SU-DHL-6 (cell line): ENCODE measurements around the gene NSMF.

Source experiments
- EZH2phosphoT487 ChIP-seq: fragments of 200-600 bp; sonication (generic), shearing (Covaris generic); conservative IDR thresholded peaks from 2 replicates; pipeline ENCODE4 v1.6.1; 2018; ENCODE audit warnings: mild to moderate bottlenecking, antibody characterized with exemption, low read length, moderate library complexity, mixed read lengths
- TF ChIP-seq, protein P1 (sequence below): fragments of 200-600 bp; sonication (generic); IDR thresholded peaks from one replicate; pipeline ENCODE4 v1.5.1; 2017; ENCODE audit warnings: antibody characterized with exemption, mild to moderate bottlenecking, low read length, moderate library complexity; ENCODE audit not compliant: insufficient read depth, poor library complexity, severe bottlenecking

DNA sequence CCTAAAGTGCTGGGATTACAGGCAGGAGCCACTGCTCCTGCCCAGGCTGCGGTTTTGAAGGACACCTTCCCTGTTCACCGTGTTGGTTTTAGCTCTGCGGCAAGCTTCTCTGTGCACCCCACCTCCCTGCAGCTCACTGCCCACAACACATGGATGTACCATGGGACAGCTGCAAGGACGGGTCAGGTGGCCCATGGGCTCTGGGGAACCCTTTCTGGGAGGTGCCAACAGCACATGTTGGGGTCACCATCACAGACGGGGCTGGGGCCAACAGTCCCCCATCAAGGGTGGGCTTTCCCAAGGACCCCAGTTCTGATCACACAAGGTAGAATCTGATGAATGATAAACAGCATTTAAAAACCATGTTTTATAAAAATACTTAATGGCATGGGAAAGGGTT is 43.7 kb downstream of the NSMF start:
- TF ChIP-seq, protein P1, sequence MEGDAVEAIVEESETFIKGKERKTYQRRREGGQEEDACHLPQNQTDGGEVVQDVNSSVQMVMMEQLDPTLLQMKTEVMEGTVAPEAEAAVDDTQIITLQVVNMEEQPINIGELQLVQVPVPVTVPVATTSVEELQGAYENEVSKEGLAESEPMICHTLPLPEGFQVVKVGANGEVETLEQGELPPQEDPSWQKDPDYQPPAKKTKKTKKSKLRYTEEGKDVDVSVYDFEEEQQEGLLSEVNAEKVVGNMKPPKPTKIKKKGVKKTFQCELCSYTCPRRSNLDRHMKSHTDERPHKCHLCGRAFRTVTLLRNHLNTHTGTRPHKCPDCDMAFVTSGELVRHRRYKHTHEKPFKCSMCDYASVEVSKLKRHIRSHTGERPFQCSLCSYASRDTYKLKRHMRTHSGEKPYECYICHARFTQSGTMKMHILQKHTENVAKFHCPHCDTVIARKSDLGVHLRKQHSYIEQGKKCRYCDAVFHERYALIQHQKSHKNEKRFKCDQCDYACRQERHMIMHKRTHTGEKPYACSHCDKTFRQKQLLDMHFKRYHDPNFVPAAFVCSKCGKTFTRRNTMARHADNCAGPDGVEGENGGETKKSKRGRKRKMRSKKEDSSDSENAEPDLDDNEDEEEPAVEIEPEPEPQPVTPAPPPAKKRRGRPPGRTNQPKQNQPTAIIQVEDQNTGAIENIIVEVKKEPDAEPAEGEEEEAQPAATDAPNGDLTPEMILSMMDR, result no peak
- no peak for TF ChIP-seq EZH2phosphoT487
